ENCODE results near the gene RPS6KL1. TPM values are rescaled to one million over a fixed set of nuclear protein-coding genes. Genes with fewer than 3 reads are reported as not detected.
"Not testable (repeated sequence)": the region's sequence is repeated elsewhere in the genome, so short reads cannot be mapped to it uniquely, and the experiment has no call there.

RPS6KL1 gene
- total RNA-seq, 1 donor from 2014 or later: 18.6 TPM

GRCh38 chr14:74936151-74936550, 13.1 kb upstream of the RPS6KL1 start:
- DNase-seq (ENCODE audit: low spot score): no peak

- DNase-seq (ENCODE audit: low spot score): no peak
Observed at GRCh38 chr14:74935360-74935680, 12.3 kb upstream of the RPS6KL1 start.

- no peak for DNase-seq (ENCODE audit: low spot score)
Observed at GRCh38 chr14:74934476-74935359, 11.7 kb upstream of the RPS6KL1 start.

GRCh38 chr14:74934041-74934440, 11.0 kb upstream of the RPS6KL1 start:
- no peak for DNase-seq (ENCODE audit: low spot score)

- DNase-seq (ENCODE audit: low spot score): not testable (repeated sequence)
Observed at GRCh38 chr14:74932936-74933335, 9.9 kb upstream of the RPS6KL1 start.

- no peak for DNase-seq (ENCODE audit: low spot score)
Observed at GRCh38 chr14:74932401-74932901, 9.4 kb upstream of the RPS6KL1 start.

- DNase-seq (ENCODE audit: low spot score): not testable (repeated sequence)
Observed at GRCh38 chr14:74931744-74932143, 8.7 kb upstream of the RPS6KL1 start.

- no peak for DNase-seq (ENCODE audit: low spot score)
Observed at GRCh38 chr14:74929242-74929641, 6.2 kb upstream of the RPS6KL1 start.

GRCh38 chr14:74927225-74927624, 4.2 kb upstream of the RPS6KL1 start:
- DNase-seq (ENCODE audit: low spot score): no peak

GRCh38 chr14:74924061-74924460, 1.0 kb upstream of the RPS6KL1 start:
- DNase-seq (ENCODE audit: low spot score): no peak

- no peak for DNase-seq (ENCODE audit: low spot score)
Observed at GRCh38 chr14:74921987-74922751, 891 bp downstream of the RPS6KL1 start.

GRCh38 chr14:74921053-74921620, 1.9 kb downstream of the RPS6KL1 start:
- DNase-seq (ENCODE audit: low spot score): no peak

- no peak for DNase-seq (ENCODE audit: low spot score)
Observed at GRCh38 chr14:74920281-74920680, 2.8 kb downstream of the RPS6KL1 start.

GRCh38 chr14:74919421-74920165, 3.5 kb downstream of the RPS6KL1 start:
- DNase-seq (ENCODE audit: low spot score): no peak

GRCh38 chr14:74918380-74918779, 4.7 kb downstream of the RPS6KL1 start:
- DNase-seq (ENCODE audit: low spot score): no peak

- no peak for DNase-seq (ENCODE audit: low spot score)
Observed at GRCh38 chr14:74917646-74918081, 5.4 kb downstream of the RPS6KL1 start.

- no peak for DNase-seq (ENCODE audit: low spot score)
Observed at GRCh38 chr14:74917178-74917543, 5.9 kb downstream of the RPS6KL1 start.

GRCh38 chr14:74915826-74916225, 7.2 kb downstream of the RPS6KL1 start:
- DNase-seq (ENCODE audit: low spot score): no peak

GRCh38 chr14:74915426-74915825, 7.6 kb downstream of the RPS6KL1 start:
- DNase-seq (ENCODE audit: low spot score): no peak

- DNase-seq (ENCODE audit: low spot score): peak; percentile 72
Observed at GRCh38 chr14:74913986-74914573, 9.0 kb downstream of the RPS6KL1 start.

GRCh38 chr14:74913393-74913910, 9.6 kb downstream of the RPS6KL1 start:
- no peak for DNase-seq (ENCODE audit: low spot score)

All from mucosa of gallbladder (tissue), 1 donor.